ENCODE data around the gene ZSWIM1. TPM values are rescaled to one million over a fixed set of nuclear protein-coding genes. Genes with fewer than 3 reads are reported as not detected.

Gene ZSWIM1
- total and polyA plus RNA-seq, 10 of the 15 experiments (the other 5 are each of a cell fraction or from before 2014, with no cell fraction given): 2.4 to 16.0 (median 9.8) TPM

DNA sequence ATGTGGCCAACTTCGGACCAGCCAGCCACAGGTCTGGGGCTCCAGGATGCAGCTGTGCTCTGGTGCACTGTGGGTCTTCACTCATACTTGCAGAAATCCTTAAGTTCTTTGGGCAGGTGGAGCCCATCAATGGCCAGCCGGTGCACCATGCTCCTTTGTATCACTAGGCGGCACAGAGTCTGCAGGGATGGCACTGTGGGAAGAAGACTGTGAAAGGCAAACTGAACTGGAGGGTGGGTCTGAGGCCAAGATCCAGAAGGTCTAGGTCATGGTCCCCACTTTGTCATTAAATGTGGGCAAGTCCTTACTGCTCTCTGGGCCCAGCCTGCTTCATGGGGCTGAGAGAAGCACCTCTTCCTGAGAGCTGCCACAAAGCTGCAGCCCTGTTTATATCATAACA, 7.7 kb downstream of the ZSWIM1 start:
- ChIA-PET POLR2A (interaction anchor here (0.8 to 1.5 kb wide), 3 partner anchors 16 to 72 kb away, joined by 4 to 5 read pairs (median 4); no protein-coding TSS in a partner anchor), RAD21 (ENCODE audit: unreplicated experiment) (interaction anchor here (2.4 to 2.9 kb wide), 2 partner anchors 7 to 46 kb away, joined by 11 to 25 read pairs; partner anchors contain the start of genes PCIF1 and ZSWIM1), CTCF (interaction anchor here (0.8 to 3.0 kb wide), 5 partner anchors 7 to 90 kb away, joined by 3 to 38 read pairs (median 15); partner anchors contain the start of gene ZSWIM1), SMC1A (ENCODE audit: uncharacterized antibody, unreplicated experiment) (interaction anchor here (2.8 kb wide), 1 partner anchor 82 kb away, joined by 9 read pairs; no protein-coding TSS in a partner anchor)
- Histone ChIP-seq H3K9me3 (replicated peaks; ENCODE audit: control insufficient read depth, insufficient read depth, low read length) (no peaks in the 10 kb centered on the region), H3K4me3 (no peak overlapping the region), H3K79me2 (ENCODE audit: control insufficient read depth, insufficient read depth, low read length) (peaks cover 8% of the 10 kb centered on the region), H3K27me3 (replicated peaks in 1 of 2; ENCODE audit: control insufficient read depth in 2 of 2, insufficient read depth in 2 of 2, low read length in 1 of 2) (no peaks in the 10 kb centered on the region), H3K27ac (ENCODE audit: control insufficient read depth, insufficient read depth) (no peak overlapping the region), H3K4me2 (ENCODE audit: control insufficient read depth, insufficient read depth) (no peak overlapping the region), H2AFZ (ENCODE audit: control insufficient read depth, low read depth, low read length) (no peak overlapping the region), H3K36me3 (ENCODE audit: control insufficient read depth in 2 of 2, insufficient read depth in 2 of 2, low read length in 1 of 2) (peaks cover 2 to 4% of the 10 kb centered on the region in 2 experiments; a peak in 2 of 4 replicates), H3K9ac (ENCODE audit: control insufficient read depth, insufficient read depth, low read length) (no peak overlapping the region), H3K4me1 (ENCODE audit: control insufficient read depth, insufficient read depth, low read length) (peaks cover 32% of the 10 kb centered on the region), H4K20me1 (ENCODE audit: control insufficient read depth, insufficient read depth) (no peaks in the 10 kb centered on the region)
- 77% methylated on average over 3 of the region's 3 CpGs for WGBS (ENCODE audit: insufficient coverage, insufficient replicate concordance, low lambda C conversion rate, missing lambda C conversion rate)
- no peak for TF ChIP-seq NFYA (IDR thresholded peaks at IDR 0.05; ENCODE audit: borderline replicate concordance, low read depth, low read length)
- TF ChIP-seq ZZZ3 (IDR thresholded peaks at IDR 0.05; ENCODE audit: control insufficient read depth, insufficient read length, low read depth): no peak
- TF ChIP-seq SMC3 (IDR thresholded peaks at IDR 0.05; ENCODE audit: borderline replicate concordance, low read length): no peak
- no peak for TF ChIP-seq CREB1 (IDR thresholded peaks at IDR 0.05; ENCODE audit: low read depth)
- TF ChIP-seq BHLHE40 (IDR thresholded peaks at IDR 0.05; ENCODE audit: borderline replicate concordance in 1 of 2, low read depth in 2 of 2, low read length in 1 of 2): no peak
- TF ChIP-seq GABPA (IDR thresholded peaks at IDR 0.05; ENCODE audit: low read depth): no peak
- TF ChIP-seq, protein P1, sequence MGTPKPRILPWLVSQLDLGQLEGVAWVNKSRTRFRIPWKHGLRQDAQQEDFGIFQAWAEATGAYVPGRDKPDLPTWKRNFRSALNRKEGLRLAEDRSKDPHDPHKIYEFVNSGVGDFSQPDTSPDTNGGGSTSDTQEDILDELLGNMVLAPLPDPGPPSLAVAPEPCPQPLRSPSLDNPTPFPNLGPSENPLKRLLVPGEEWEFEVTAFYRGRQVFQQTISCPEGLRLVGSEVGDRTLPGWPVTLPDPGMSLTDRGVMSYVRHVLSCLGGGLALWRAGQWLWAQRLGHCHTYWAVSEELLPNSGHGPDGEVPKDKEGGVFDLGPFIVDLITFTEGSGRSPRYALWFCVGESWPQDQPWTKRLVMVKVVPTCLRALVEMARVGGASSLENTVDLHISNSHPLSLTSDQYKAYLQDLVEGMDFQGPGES (IDR thresholded peaks at IDR 0.05): no peak
- TF ChIP-seq TCF3 (IDR thresholded peaks at IDR 0.05; ENCODE audit: borderline replicate concordance, insufficient read depth, low read depth, low read length): no peak
- TF ChIP-seq, protein P2, sequence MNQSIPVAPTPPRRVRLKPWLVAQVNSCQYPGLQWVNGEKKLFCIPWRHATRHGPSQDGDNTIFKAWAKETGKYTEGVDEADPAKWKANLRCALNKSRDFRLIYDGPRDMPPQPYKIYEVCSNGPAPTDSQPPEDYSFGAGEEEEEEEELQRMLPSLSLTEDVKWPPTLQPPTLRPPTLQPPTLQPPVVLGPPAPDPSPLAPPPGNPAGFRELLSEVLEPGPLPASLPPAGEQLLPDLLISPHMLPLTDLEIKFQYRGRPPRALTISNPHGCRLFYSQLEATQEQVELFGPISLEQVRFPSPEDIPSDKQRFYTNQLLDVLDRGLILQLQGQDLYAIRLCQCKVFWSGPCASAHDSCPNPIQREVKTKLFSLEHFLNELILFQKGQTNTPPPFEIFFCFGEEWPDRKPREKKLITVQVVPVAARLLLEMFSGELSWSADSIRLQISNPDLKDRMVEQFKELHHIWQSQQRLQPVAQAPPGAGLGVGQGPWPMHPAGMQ (IDR thresholded peaks at IDR 0.05; ENCODE audit: borderline replicate concordance): no peak
- TF ChIP-seq WRNIP1 (IDR thresholded peaks at IDR 0.05; ENCODE audit: borderline replicate concordance, low read depth, low read length): no peak
- TF ChIP-seq IKZF2 (IDR thresholded peaks at IDR 0.05): no peak
- TF ChIP-seq TBL1XR1 (IDR thresholded peaks at IDR 0.05; ENCODE audit: low read depth, low read length): no peak
- no peak for TF ChIP-seq SREBF1 (IDR thresholded peaks at IDR 0.05; ENCODE audit: low read length)
- TF ChIP-seq, protein P3, sequence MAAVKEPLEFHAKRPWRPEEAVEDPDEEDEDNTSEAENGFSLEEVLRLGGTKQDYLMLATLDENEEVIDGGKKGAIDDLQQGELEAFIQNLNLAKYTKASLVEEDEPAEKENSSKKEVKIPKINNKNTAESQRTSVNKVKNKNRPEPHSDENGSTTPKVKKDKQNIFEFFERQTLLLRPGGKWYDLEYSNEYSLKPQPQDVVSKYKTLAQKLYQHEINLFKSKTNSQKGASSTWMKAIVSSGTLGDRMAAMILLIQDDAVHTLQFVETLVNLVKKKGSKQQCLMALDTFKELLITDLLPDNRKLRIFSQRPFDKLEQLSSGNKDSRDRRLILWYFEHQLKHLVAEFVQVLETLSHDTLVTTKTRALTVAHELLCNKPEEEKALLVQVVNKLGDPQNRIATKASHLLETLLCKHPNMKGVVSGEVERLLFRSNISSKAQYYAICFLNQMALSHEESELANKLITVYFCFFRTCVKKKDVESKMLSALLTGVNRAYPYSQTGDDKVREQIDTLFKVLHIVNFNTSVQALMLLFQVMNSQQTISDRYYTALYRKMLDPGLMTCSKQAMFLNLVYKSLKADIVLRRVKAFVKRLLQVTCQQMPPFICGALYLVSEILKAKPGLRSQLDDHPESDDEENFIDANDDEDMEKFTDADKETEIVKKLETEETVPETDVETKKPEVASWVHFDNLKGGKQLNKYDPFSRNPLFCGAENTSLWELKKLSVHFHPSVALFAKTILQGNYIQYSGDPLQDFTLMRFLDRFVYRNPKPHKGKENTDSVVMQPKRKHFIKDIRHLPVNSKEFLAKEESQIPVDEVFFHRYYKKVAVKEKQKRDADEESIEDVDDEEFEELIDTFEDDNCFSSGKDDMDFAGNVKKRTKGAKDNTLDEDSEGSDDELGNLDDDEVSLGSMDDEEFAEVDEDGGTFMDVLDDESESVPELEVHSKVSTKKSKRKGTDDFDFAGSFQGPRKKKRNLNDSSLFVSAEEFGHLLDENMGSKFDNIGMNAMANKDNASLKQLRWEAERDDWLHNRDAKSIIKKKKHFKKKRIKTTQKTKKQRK (IDR thresholded peaks at IDR 0.05; ENCODE audit: low read depth, low read length): no peak
- TF ChIP-seq YY1 (IDR thresholded peaks at IDR 0.05; ENCODE audit: low read depth, low read length): no peak
- in situ Hi-C loops (cut with MboI) (no loop called here), intact Hi-C loops (cut with micrococcal nuclease; ENCODE audit: unreplicated experiment) (no loop called here)
- BruUV-seq (replicated peaks): no TSS peak
- DNase-seq (ENCODE audit: low read depth, low spot score) (no peak), FAIRE-seq (no peak), ATAC-seq (no peak)

Data from GM12878 (cell line).